Measurements from ENCODE around the gene TMOD1. TPM values are rescaled to one million over a fixed set of nuclear protein-coding genes. Genes with fewer than 3 reads are reported as not detected.

The TMOD1 gene
- total and polyA plus RNA-seq, 4 donors, result 2.4 to 7.9 (median 5.2) TPM

DNA sequence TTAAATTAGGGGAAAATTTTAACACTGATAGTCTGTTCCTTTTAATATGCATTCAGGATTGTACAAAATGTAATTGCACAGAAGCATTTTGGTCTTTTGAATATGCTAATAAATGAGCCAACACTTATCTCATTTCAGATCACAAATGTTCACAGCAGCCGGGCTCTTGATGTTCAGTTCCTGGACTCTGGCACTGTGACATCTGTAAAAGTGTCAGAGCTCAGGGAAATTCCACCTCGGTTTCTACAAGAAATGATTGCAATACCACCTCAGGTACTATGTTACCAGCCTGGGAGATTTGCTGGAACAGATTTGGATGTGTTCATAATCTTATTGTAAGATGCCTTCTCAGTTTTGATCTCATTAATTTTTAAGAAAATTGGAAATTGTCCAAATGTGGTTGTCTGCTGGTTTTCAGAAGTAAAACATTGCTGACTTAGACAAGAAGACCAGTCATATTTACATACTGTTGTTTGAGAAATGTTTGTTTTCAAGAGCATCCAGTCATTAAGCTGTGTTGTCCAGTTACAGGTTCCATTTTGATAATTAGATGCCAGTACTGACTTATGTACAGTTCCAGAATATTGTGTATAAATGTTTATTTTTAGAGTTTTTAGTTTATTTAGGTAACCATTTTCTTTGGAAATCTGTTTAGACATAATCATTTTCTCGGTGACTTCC lies 23.0 kb upstream of the TMOD1 start:
- H3K36me3 ChIP-seq (ENCODE audit: control insufficient read depth in 4 of 4, insufficient read depth in 4 of 4, low read length in 4 of 4), result peaks cover 0 to 17% (median 6%) of the 10 kb centered on the region in 4 donors
- TF ChIP-seq, protein P1, sequence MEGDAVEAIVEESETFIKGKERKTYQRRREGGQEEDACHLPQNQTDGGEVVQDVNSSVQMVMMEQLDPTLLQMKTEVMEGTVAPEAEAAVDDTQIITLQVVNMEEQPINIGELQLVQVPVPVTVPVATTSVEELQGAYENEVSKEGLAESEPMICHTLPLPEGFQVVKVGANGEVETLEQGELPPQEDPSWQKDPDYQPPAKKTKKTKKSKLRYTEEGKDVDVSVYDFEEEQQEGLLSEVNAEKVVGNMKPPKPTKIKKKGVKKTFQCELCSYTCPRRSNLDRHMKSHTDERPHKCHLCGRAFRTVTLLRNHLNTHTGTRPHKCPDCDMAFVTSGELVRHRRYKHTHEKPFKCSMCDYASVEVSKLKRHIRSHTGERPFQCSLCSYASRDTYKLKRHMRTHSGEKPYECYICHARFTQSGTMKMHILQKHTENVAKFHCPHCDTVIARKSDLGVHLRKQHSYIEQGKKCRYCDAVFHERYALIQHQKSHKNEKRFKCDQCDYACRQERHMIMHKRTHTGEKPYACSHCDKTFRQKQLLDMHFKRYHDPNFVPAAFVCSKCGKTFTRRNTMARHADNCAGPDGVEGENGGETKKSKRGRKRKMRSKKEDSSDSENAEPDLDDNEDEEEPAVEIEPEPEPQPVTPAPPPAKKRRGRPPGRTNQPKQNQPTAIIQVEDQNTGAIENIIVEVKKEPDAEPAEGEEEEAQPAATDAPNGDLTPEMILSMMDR (IDR thresholded peaks at IDR 0.05; ENCODE audit: control extremely low read depth, extremely low read depth), result no peak

DNA sequence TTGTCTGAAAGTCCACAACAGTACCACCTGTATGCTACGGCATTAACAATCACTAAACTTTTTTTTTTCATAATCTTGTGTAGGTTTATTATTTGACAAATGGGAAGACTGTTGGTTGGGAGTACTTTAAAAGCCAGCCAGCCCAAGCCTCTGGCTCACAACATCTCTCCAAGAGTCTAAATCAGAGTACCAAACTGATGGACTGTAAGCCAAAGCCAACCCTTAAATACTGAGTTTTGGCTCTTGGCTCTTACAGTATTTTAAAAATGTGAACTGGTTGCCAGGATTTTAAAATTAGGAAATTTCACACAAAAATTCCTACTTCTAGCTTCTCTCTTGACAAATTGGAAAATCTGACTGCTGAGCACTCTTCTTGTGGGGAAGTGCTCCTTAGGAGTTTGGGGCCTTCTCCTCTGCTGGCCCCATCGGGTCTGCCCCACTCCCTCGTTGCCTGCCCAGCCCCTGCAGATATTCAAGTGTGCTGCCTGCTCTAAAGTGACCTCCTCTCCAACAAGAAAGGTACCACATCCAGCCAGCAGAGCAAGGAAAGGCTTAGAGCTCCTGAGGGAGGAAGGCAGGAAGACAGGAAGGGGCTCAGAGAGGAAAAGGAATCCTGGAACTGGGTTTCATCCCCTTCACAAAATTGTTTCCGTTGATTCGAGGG lies 21.8 kb upstream of the TMOD1 start:
- peaks cover 0 to 2% (median 0%) of the 10 kb centered on the region in 4 donors for H3K9me3 ChIP-seq (ENCODE audit: control insufficient read depth in 4 of 4, insufficient read depth in 3 of 4, low read length in 3 of 4)
- H3K9ac ChIP-seq (ENCODE audit: insufficient read depth in 1 of 2, low read length in 2 of 2), result no peak overlapping the region
- H3K36me3 ChIP-seq (ENCODE audit: control insufficient read depth in 4 of 4, insufficient read depth in 4 of 4, low read length in 4 of 4), result peaks cover 0 to 18% (median 7%) of the 10 kb centered on the region in 4 donors
- DNase-seq (no peak), ATAC-seq (ENCODE audit: insufficient read depth, low FRiP score) (no peak)
- H3K4me3 ChIP-seq, result no peak overlapping the region
- peak overlapping the region in 1 of 2 donors; percentile 53 for H3K27ac ChIP-seq (ENCODE audit: low read depth in 1 of 2, low read length in 1 of 2)
- peaks cover 0 to 2% (median 0%) of the 10 kb centered on the region in 5 donors for H3K4me1 ChIP-seq (ENCODE audit: control insufficient read depth in 5 of 5, insufficient read depth in 5 of 5, low read length in 5 of 5)
- H3K27me3 ChIP-seq (ENCODE audit: control insufficient read depth in 3 of 3, insufficient read depth in 3 of 3, low read length in 2 of 3), result no peaks in the 10 kb centered on the region
- TF ChIP-seq, protein P1 (IDR thresholded peaks at IDR 0.05; ENCODE audit: control extremely low read depth, extremely low read depth), result no peak
- 78 to 80% methylated on average over 5 of the region's 5 CpGs for WGBS, 2 donors

More for the DNA sequence above, 23.0 kb upstream of the TMOD1 start:
- ATAC-seq (ENCODE audit: insufficient read depth, low FRiP score) (no peak), DNase-seq (no peak)
- no peak overlapping the region for H3K4me3 ChIP-seq
- H3K27ac ChIP-seq (ENCODE audit: low read depth in 1 of 2, low read length in 1 of 2), result no peak overlapping the region
- peaks cover 0 to 2% (median 0%) of the 10 kb centered on the region in 4 donors for H3K9me3 ChIP-seq (ENCODE audit: control insufficient read depth in 4 of 4, insufficient read depth in 3 of 4, low read length in 3 of 4)
- 55 to 69% methylated on average over 3 of the region's 3 CpGs for WGBS, 2 donors
- no peak overlapping the region for H3K9ac ChIP-seq (ENCODE audit: insufficient read depth in 1 of 2, low read length in 2 of 2)
- peaks cover 0 to 2% (median 0%) of the 10 kb centered on the region in 5 donors for H3K4me1 ChIP-seq (ENCODE audit: control insufficient read depth in 5 of 5, insufficient read depth in 5 of 5, low read length in 5 of 5)
- H3K27me3 ChIP-seq (ENCODE audit: control insufficient read depth in 3 of 3, insufficient read depth in 3 of 3, low read length in 2 of 3), result no peaks in the 10 kb centered on the region

DNA sequence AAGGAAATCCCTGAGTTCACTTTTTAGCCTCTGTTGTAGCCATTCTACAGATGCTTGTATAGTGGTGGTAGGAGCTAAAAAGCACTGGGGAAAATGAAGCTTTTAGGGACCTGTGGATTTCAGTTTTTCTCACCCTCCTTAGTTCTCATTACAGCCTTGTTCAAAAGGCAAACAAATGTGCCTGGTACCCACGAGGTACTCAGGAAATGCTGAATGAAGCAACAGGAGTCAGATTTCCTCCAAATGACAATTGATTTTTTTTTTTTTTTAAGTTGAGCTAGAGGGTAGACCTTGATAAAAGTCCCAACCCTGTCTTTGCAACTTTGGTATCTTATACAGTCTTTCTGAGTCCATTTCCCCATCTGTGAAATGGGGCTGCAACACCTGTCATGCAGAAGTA lies 21.3 kb upstream of the TMOD1 start:
- ATAC-seq (ENCODE audit: insufficient read depth, low FRiP score) (no peak), DNase-seq (no peak)
- Histone ChIP-seq H3K27me3 (ENCODE audit: control insufficient read depth in 3 of 3, insufficient read depth in 3 of 3, low read length in 2 of 3) (no peaks in the 10 kb centered on the region), H3K4me1 (ENCODE audit: control insufficient read depth in 5 of 5, insufficient read depth in 5 of 5, low read length in 5 of 5) (peaks cover 0 to 2% (median 0%) of the 10 kb centered on the region in 5 donors), H3K9me3 (ENCODE audit: control insufficient read depth in 4 of 4, insufficient read depth in 3 of 4, low read length in 3 of 4) (peaks cover 0 to 2% (median 0%) of the 10 kb centered on the region in 4 donors), H3K36me3 (ENCODE audit: control insufficient read depth in 4 of 4, insufficient read depth in 4 of 4, low read length in 4 of 4) (peaks cover 0 to 14% (median 7%) of the 10 kb centered on the region in 4 donors), H3K9ac (ENCODE audit: insufficient read depth in 1 of 2, low read length in 2 of 2) (no peak overlapping the region), H3K27ac (ENCODE audit: low read depth in 1 of 2, low read length in 1 of 2) (no peak overlapping the region), H3K4me3 (no peak overlapping the region)
- 18 to 22% methylated on average over 1 of the region's 1 CpG for WGBS, 2 donors
- TF ChIP-seq, protein P1 (IDR thresholded peaks at IDR 0.05; ENCODE audit: control extremely low read depth, extremely low read depth), result no peak

Data from lung (tissue), 12 donors.